K562 (cell line): ENCODE results near the gene TMOD3. TPM values are rescaled to one million over a fixed set of nuclear protein-coding genes. Genes with fewer than 3 reads are reported as not detected.

Experiments used
- E2F6 ChIP-seq, 2 experiments: IDR thresholded peaks; 2 replicates each; pipeline ENCODE4 v1.6.1; 2011; ENCODE audit warnings: borderline replicate concordance in 1 of 2, control low read depth in 1 of 2, low read depth in 1 of 2, low read length in 1 of 2, mild to moderate bottlenecking in 1 of 2, mixed read lengths in 1 of 2, moderate library complexity in 1 of 2; ENCODE audit not compliant: insufficient read depth in 1 of 2, insufficient read length in 1 of 2, poor library complexity in 1 of 2, severe bottlenecking in 1 of 2; ENCODE audit errors: extremely low read depth in 1 of 2
- ELF1 ChIP-seq: fragments of 200-800 bp; sonication (Bioruptor generic); IDR thresholded peaks from 2 replicates; pipeline ENCODE4 v1.6.1; 2016; ENCODE audit warnings: missing genetic modification characterization, missing compliant biosample characterization
- HCFC1 ChIP-seq: IDR thresholded peaks from 2 replicates; pipeline ENCODE4 v1.6.1; 2012; ENCODE audit warnings: low read depth, low read length, improper control_type of control experiment
- HNRNPH1 ChIP-seq: fragments of 200-400 bp; formaldehyde crosslinking; optimal IDR thresholded peaks from 2 replicates; pipeline ENCODE3; 2017; ENCODE audit warnings: low read depth, mild to moderate bottlenecking, low read length, moderate library complexity
- NUFIP1 ChIP-seq: fragments of 450-650 bp; IDR thresholded peaks from 2 replicates; pipeline ENCODE4 v1.6.1; 2018; ENCODE audit not compliant: partially characterized antibody
- PURB ChIP-seq: sonication (generic); formaldehyde crosslinking; IDR thresholded peaks from 2 replicates; pipeline ENCODE4 v1.9.0; 2021; ENCODE audit warnings: low read depth, mild to moderate bottlenecking, missing genetic modification reagents
- TAL1 ChIP-seq: fragments of 450-650 bp; IDR thresholded peaks from 2 replicates; pipeline ENCODE4 v1.6.1; 2016; ENCODE audit warnings: mild to moderate bottlenecking
- WHSC1 ChIP-seq: IDR thresholded peaks from one replicate; pipeline ENCODE4 v1.6.1; 2012; ENCODE audit warnings: low read length, control low read depth, inconsistent platforms
- ZKSCAN8 ChIP-seq: fragments of 200-800 bp; sonication (Bioruptor generic); IDR thresholded peaks from 2 replicates; pipeline ENCODE4 v1.6.1; 2016; ENCODE audit warnings: missing genetic modification characterization, missing compliant biosample characterization
- ZNF212 ChIP-seq: fragments of 450-650 bp; formaldehyde crosslinking; IDR thresholded peaks from 2 replicates; pipeline ENCODE4 v1.4.0; 2020; ENCODE audit warnings: mild to moderate bottlenecking
- ZNF23 ChIP-seq: fragments of 250-450 bp; sonication (Bioruptor Pico); IDR thresholded peaks from 2 replicates; pipeline ENCODE4 v1.4.0; 2020; ENCODE audit warnings: mild to moderate bottlenecking
- ZNF592 ChIP-seq: fragments of 450-650 bp; IDR thresholded peaks from 2 replicates; pipeline ENCODE4 v1.6.1; 2017; ENCODE audit warnings: antibody characterized with exemption, mild to moderate bottlenecking
- polyA plus RNA-seq, 8 experiments: library from polyadenylated mRNA; depleted of rRNA in 4 of 8; stranded (reverse) in 5 of 8; unstranded in 3 of 8; fragments of >200 nt; fragmentation: Nextera tagmentation in 2 of 8; fragmentation: Illumina TruSeq in 1 of 8; extraction: Ambion mirVana in 2 of 8; extraction: Trizol in 1 of 8; gene quantifications; 2 replicates each; pipeline versions ENCODE4 v1.2.1 to v1.2.3, GENCODE V29; 2011 to 2014; ENCODE audit warnings: inconsistent platforms in 1 of 8, missing spikeins in 1 of 8
- total RNA-seq, 7 experiments: library from RNA; depleted of rRNA in 6 of 7; stranded (reverse); fragments of >200 nt in 6 of 7; fragmentation: Illumina TruSeq in 2 of 7; extraction: Trizol in 2 of 7; gene quantifications; 2 replicates each; pipeline versions ENCODE4 v1.2.1 to v1.2.3, GENCODE V29; 2011 to 2021; ENCODE audit warnings: low replicate concordance in 1 of 7
- TF ChIP-seq, protein P1 (sequence below), 2 experiments: fragments of 450-650 bp in 1 of 2; sonication (generic) in 1 of 2; formaldehyde crosslinking in 1 of 2; IDR thresholded peaks in 1 of 2; conservative IDR thresholded peaks in 1 of 2; 2 replicates each; pipeline versions ENCODE4 v1.6.1 to v1.8.1; 2016 to 2023; ENCODE audit warnings: mild to moderate bottlenecking in 2 of 2, moderate library complexity in 2 of 2, inconsistent platforms in 1 of 2, missing genetic modification reagents in 1 of 2

TMOD3 gene
- total and polyA plus RNA-seq, 9 of the 15 experiments (the other 6 are each of a cell fraction or from before 2014, with no cell fraction given), result 6.8 to 45.0 (median 30.9) TPM

DNA sequence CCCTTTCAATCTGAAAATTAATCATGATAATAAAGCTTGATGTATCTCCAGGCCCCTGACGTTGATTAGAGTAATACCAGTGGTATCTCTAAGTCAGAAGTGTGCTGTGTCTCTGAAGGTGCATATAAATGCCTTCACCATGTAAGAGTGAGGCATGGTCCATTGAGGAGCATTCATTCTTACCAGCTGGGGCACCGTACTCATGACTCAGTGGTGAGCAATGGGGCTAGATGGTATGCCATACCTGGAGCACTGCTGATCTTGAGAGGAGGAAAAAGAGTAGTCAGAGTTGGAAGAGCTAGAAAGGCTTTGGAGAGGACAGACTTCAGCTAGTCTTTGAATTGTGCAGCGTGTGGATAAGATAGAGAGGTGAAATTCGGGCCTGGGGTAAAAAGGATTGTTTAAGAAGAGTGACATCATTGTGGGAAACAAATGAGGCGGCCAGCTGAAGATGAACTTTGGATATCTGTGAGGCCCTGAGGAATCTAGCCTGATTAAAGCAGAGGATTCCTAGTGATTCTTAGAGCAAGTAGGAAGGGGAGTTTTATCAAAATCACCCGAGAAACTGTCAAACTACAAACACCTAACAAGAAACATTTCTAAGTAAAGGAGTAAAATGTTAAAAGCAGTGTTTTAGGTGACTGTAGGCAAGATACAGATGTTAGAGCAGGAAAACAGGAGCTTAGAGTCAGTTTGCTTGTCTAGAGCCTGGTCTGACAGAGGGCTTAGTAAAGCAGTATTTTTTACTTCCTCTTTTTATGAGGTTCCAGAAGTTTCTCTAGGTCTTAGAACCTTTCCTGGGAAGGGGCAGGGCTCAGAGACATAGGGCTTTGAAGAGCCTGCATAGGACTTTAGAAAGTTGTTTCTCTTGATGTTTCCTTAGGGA, 13.6 kb downstream of the TMOD3 start (continued):
- no peak for TF ChIP-seq ZNF592
- TF ChIP-seq E2F6 (IDR thresholded peaks at IDR 0.05; ENCODE audit: borderline replicate concordance in 1 of 2, extremely low read depth in 1 of 2, insufficient read depth in 1 of 2, insufficient read length in 1 of 2, low read depth in 1 of 2, low read length in 1 of 2, poor library complexity in 1 of 2, severe bottlenecking in 1 of 2), result no peak
- TF ChIP-seq ZKSCAN8, result no peak
- no peak for TF ChIP-seq PURB (CRISPR knock-in tag)
- TF ChIP-seq, protein P1, sequence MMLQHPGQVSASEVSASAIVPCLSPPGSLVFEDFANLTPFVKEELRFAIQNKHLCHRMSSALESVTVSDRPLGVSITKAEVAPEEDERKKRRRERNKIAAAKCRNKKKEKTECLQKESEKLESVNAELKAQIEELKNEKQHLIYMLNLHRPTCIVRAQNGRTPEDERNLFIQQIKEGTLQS (IDR thresholded peaks at IDR 0.05), result peak; percentile 81
- TF ChIP-seq, protein P1 (CRISPR knock-in tag; conservative IDR thresholded peaks at IDR 0.05), result no peak
- TF ChIP-seq NUFIP1, result no peak
- TF ChIP-seq ZNF212, result no peak
- TF ChIP-seq TAL1, result no peak
- TF ChIP-seq ZNF23 (CRISPR knock-in tag), result no peak
- TF ChIP-seq HCFC1, result no peak
- TF ChIP-seq ELF1 (tag), result no peak
- no peak for TF ChIP-seq HNRNPH1
- no peak for TF ChIP-seq WHSC1
